ENCODE measurements around the gene SRP9.

The SRP9 gene

GRCh38 chr1:225817611-225818061, 40.0 kb downstream of the SRP9 start:
- Histone ChIP-seq H3K27me3 (ENCODE audit: control insufficient read depth, low read length) (no peaks in the 10 kb centered on the region), H3K36me3 (ENCODE audit: control insufficient read depth, low read length) (no peaks in the 10 kb centered on the region), H3K4me1 (ENCODE audit: control insufficient read depth, low read length) (no peaks in the 10 kb centered on the region), H3K4me3 (ENCODE audit: low read length) (no peak overlapping the region), H3K4me2 (ENCODE audit: low read length) (no peak overlapping the region), H3K27ac (ENCODE audit: low read depth, low read length) (no peak overlapping the region), H3K9me3 (ENCODE audit: control insufficient read depth, insufficient read depth, low read length) (no peaks in the 10 kb centered on the region), H3K79me2 (ENCODE audit: control insufficient read depth, low read length) (no peaks in the 10 kb centered on the region), H3K9me2 (replicated peaks; ENCODE audit: control insufficient read depth, low read length) (no peaks in the 10 kb centered on the region), H3F3A (ENCODE audit: control insufficient read depth, insufficient read depth) (no peaks in the 10 kb centered on the region), H4K20me1 (ENCODE audit: control insufficient read depth, insufficient read depth, low read depth, low read length) (no peaks in the 10 kb centered on the region)
- no peak for TF ChIP-seq EZH2phosphoT487 (IDR thresholded peaks at IDR 0.05; ENCODE audit: borderline replicate concordance, low read length)
- TF ChIP-seq CTCF (IDR thresholded peaks at IDR 0.05; ENCODE audit: low read depth, low read length, poor library complexity, severe bottlenecking): no peak

GRCh38 chr1:225818229-225818628, 40.6 kb downstream of the SRP9 start:
- Histone ChIP-seq H3K4me1 (ENCODE audit: control insufficient read depth, low read length) (no peaks in the 10 kb centered on the region), H3K4me3 (ENCODE audit: low read length) (no peak overlapping the region), H3K9me2 (replicated peaks; ENCODE audit: control insufficient read depth, low read length) (no peaks in the 10 kb centered on the region), H3K27me3 (ENCODE audit: control insufficient read depth, low read length) (no peaks in the 10 kb centered on the region), H3K27ac (ENCODE audit: low read depth, low read length) (no peak overlapping the region), H3K36me3 (ENCODE audit: control insufficient read depth, low read length) (no peaks in the 10 kb centered on the region), H3F3A (ENCODE audit: control insufficient read depth, insufficient read depth) (no peaks in the 10 kb centered on the region), H4K20me1 (ENCODE audit: control insufficient read depth, insufficient read depth, low read depth, low read length) (no peaks in the 10 kb centered on the region), H3K79me2 (ENCODE audit: control insufficient read depth, low read length) (no peaks in the 10 kb centered on the region), H3K9me3 (ENCODE audit: control insufficient read depth, insufficient read depth, low read length) (no peaks in the 10 kb centered on the region), H3K4me2 (ENCODE audit: low read length) (no peak overlapping the region)
- TF ChIP-seq EZH2phosphoT487 (IDR thresholded peaks at IDR 0.05; ENCODE audit: borderline replicate concordance, low read length): no peak
- TF ChIP-seq CTCF (IDR thresholded peaks at IDR 0.05; ENCODE audit: low read depth, low read length, poor library complexity, severe bottlenecking): no peak

GRCh38 chr1:225819346-225820192, 41.9 kb downstream of the SRP9 start:
- Histone ChIP-seq H3K9me2 (replicated peaks; ENCODE audit: control insufficient read depth, low read length) (no peaks in the 10 kb centered on the region), H3K79me2 (ENCODE audit: control insufficient read depth, low read length) (no peaks in the 10 kb centered on the region), H3K27ac (ENCODE audit: low read depth, low read length) (no peak overlapping the region)

More at GRCh38 chr1:225819346-225820192, 41.9 kb downstream of the SRP9 start:
- Histone ChIP-seq H3K36me3 (ENCODE audit: control insufficient read depth, low read length) (no peaks in the 10 kb centered on the region), H3K4me1 (ENCODE audit: control insufficient read depth, low read length) (no peaks in the 10 kb centered on the region), H4K20me1 (ENCODE audit: control insufficient read depth, insufficient read depth, low read depth, low read length) (no peaks in the 10 kb centered on the region), H3F3A (ENCODE audit: control insufficient read depth, insufficient read depth) (no peaks in the 10 kb centered on the region), H3K27me3 (ENCODE audit: control insufficient read depth, low read length) (no peaks in the 10 kb centered on the region), H3K4me2 (ENCODE audit: low read length) (no peak overlapping the region), H3K4me3 (ENCODE audit: low read length) (no peak overlapping the region), H3K9me3 (ENCODE audit: control insufficient read depth, insufficient read depth, low read length) (no peaks in the 10 kb centered on the region)
- TF ChIP-seq CTCF (IDR thresholded peaks at IDR 0.05; ENCODE audit: low read depth, low read length, poor library complexity, severe bottlenecking): no peak
- no peak for TF ChIP-seq EZH2phosphoT487 (IDR thresholded peaks at IDR 0.05; ENCODE audit: borderline replicate concordance, low read length)
